ENCODE measurements around the gene SNX5. TPM values are rescaled to one million over a fixed set of nuclear protein-coding genes. Genes with fewer than 3 reads are reported as not detected.
A peak's percentile ranks its signal among the peaks of the same experiment; 100 is the strongest.

The SNX5 gene
- total RNA-seq, 1 donor from 2014 or later = 102 TPM

GRCh38 chr20:17972121-17972520 lies 3.5 kb upstream of the SNX5 start:
- Histone ChIP-seq H3K4me1 (peaks cover 41% of the 10 kb centered on the region), H3K27ac (peak overlapping the region; percentile 46), H3K4me3 (peak overlapping the region; percentile 89), H3K9me3 (no peaks in the 10 kb centered on the region), H3K36me3 (peaks cover 18% of the 10 kb centered on the region), H3K27me3 (ENCODE audit: low read depth) (no peaks in the 10 kb centered on the region)
- DNase-seq = no peak
- no peak for ATAC-seq
- intact Hi-C loops (cut with DNase I) = no loop called here
- TF ChIP-seq CTCF (IDR thresholded peaks at IDR 0.05) = no peak

- Histone ChIP-seq H3K36me3 (peaks cover 11% of the 10 kb centered on the region), H3K9me3 (no peaks in the 10 kb centered on the region), H3K4me3 (peak overlapping the region; percentile 89), H3K27me3 (ENCODE audit: low read depth) (no peaks in the 10 kb centered on the region), H3K27ac (peak overlapping the region; percentile 46), H3K4me1 (peaks cover 48% of the 10 kb centered on the region)
- ATAC-seq (no peak), DNase-seq (no peak)
- TF ChIP-seq CTCF (IDR thresholded peaks at IDR 0.05) = no peak
- intact Hi-C loops (cut with DNase I) = no loop called here
These were observed 2.9 kb upstream of the SNX5 start for GRCh38 chr20:17971300-17972013.

- TF ChIP-seq CTCF (IDR thresholded peaks at IDR 0.05) = no peak
These were observed 1.4 kb upstream of the SNX5 start for GRCh38 chr20:17969884-17970409.

GRCh38 chr20:17969278-17969883 lies 787 bp upstream of the SNX5 start:
- peaks cover 67% of the 10 kb centered on the region for H3K4me1 ChIP-seq
- no peaks in the 10 kb centered on the region for H3K36me3 ChIP-seq
- no peaks in the 10 kb centered on the region for H3K27me3 ChIP-seq (ENCODE audit: low read depth)
- no peak for TF ChIP-seq CTCF (IDR thresholded peaks at IDR 0.05)
- H3K4me3 ChIP-seq = peak overlapping the region; percentile 89
- intact Hi-C loops (cut with DNase I) = no loop called here
- H3K27ac ChIP-seq = peak overlapping the region; percentile 97
- ATAC-seq (peak; percentile 11 to 30), DNase-seq (peak; percentile 55)
- no peaks in the 10 kb centered on the region for H3K9me3 ChIP-seq

More at GRCh38 chr20:17969884-17970409, 1.4 kb upstream of the SNX5 start:
- Histone ChIP-seq H3K27me3 (ENCODE audit: low read depth) (no peaks in the 10 kb centered on the region), H3K36me3 (no peaks in the 10 kb centered on the region), H3K9me3 (no peaks in the 10 kb centered on the region), H3K27ac (peak overlapping the region; percentile 97), H3K4me1 (peaks cover 62% of the 10 kb centered on the region), H3K4me3 (peak overlapping the region; percentile 89)
- DNase-seq (peak; percentile 60), ATAC-seq (no peak)
- intact Hi-C loops (cut with DNase I) = no loop called here

- Histone ChIP-seq H3K36me3 (no peaks in the 10 kb centered on the region), H3K27me3 (ENCODE audit: low read depth) (no peaks in the 10 kb centered on the region), H3K9me3 (no peaks in the 10 kb centered on the region), H3K4me3 (peak overlapping the region; percentile 89), H3K4me1 (peaks cover 73% of the 10 kb centered on the region), H3K27ac (peak overlapping the region; percentile 97)
- ATAC-seq = peak in 1 of 2 donors; percentile 20
- no peak for DNase-seq
- intact Hi-C loops (cut with DNase I) = no loop called here
- no peak for TF ChIP-seq CTCF (IDR thresholded peaks at IDR 0.05)
These were observed 851 bp downstream of the SNX5 start for GRCh38 chr20:17967521-17968365.
